WTC11 (cell line): ENCODE data around the gene ZMIZ1. TPM values are rescaled to one million over a fixed set of nuclear protein-coding genes. Genes with fewer than 3 reads are reported as not detected.

Experiments
- ATAC-seq: fragments of 200-7000 bp; cut with Tn5 transposase; 2 replicates; pipeline ENCODE4 v1.10.0; 2021; ENCODE audit warnings: mild to moderate bottlenecking, moderate library complexity
- CTCF ChIA-PET: fragments of 300-600 bp; sonication (Branson Sonifier 250); formaldehyde crosslinking; loops from one replicate; lab custom pipeline; 2021; ENCODE audit warnings: antibody characterized with exemption; lab: Charles Lee
- POLR2A ChIA-PET: fragments of 350-600 bp; sonication (Branson Sonifier 250); formaldehyde crosslinking; loops from one replicate; lab custom pipeline; 2021; ENCODE audit warnings: antibody characterized with exemption; lab: Charles Lee
- DNase-seq: peaks from one replicate; pipeline ENCODE4 v3.0.0; 2021; ENCODE audit warnings: low spot score
- H3K27ac Mint-ChIP-seq: 2 replicates; pipeline ENCODE4 v1.8.0; 2021; ENCODE audit warnings: mixed read lengths
- H3K27me3 Mint-ChIP-seq: 2 replicates; pipeline ENCODE4 v1.8.0; 2021; ENCODE audit warnings: low read depth, mild to moderate bottlenecking, moderate library complexity, mixed read lengths
- H3K36me3 Mint-ChIP-seq: 2 replicates; pipeline ENCODE4 v1.8.0; 2021; ENCODE audit warnings: mixed read lengths
- H3K4me1 Mint-ChIP-seq: 2 replicates; pipeline ENCODE4 v1.8.0; 2022; ENCODE audit warnings: mixed read lengths
- H3K4me3 Mint-ChIP-seq: 2 replicates; pipeline ENCODE4 v1.8.0; 2021; ENCODE audit warnings: mild to moderate bottlenecking, moderate library complexity, mixed read lengths
- H3K9me3 Mint-ChIP-seq: 2 replicates; pipeline ENCODE4 v1.8.0; 2021; ENCODE audit warnings: mixed read lengths
- ESRRA ChIP-seq: sonication (generic); formaldehyde crosslinking; IDR thresholded peaks from 2 replicates; pipeline ENCODE4 v1.8.1; 2022; ENCODE audit warnings: mild to moderate bottlenecking, missing genetic modification reagents, borderline replicate concordance
- ETV6 ChIP-seq: sonication (generic); formaldehyde crosslinking; IDR thresholded peaks from 2 replicates; pipeline ENCODE4 v1.8.1; 2022; ENCODE audit warnings: mild to moderate bottlenecking, missing genetic modification reagents
- JAZF1 ChIP-seq: fragments of 250-450 bp; sonication (Bioruptor Pico); IDR thresholded peaks from 2 replicates; pipeline ENCODE4 v1.9.0; 2021; ENCODE audit warnings: moderate library complexity, mild to moderate bottlenecking, inconsistent platforms
- MYBL2 ChIP-seq: sonication (generic); formaldehyde crosslinking; IDR thresholded peaks from 2 replicates; pipeline ENCODE4 v1.8.1; 2023; ENCODE audit warnings: mild to moderate bottlenecking, moderate library complexity, missing genetic modification reagents
- OVOL2 ChIP-seq: fragments of 250-450 bp; sonication (Bioruptor Pico); IDR thresholded peaks from 2 replicates; pipeline ENCODE4 v1.9.0; 2021; ENCODE audit warnings: mild to moderate bottlenecking, borderline replicate concordance
- ZNF219 ChIP-seq: sonication (generic); formaldehyde crosslinking; IDR thresholded peaks from 2 replicates; pipeline ENCODE4 v1.8.0; 2023; ENCODE audit warnings: missing genetic modification reagents, mild to moderate bottlenecking, borderline replicate concordance
- ZNF232 ChIP-seq: sonication (generic); formaldehyde crosslinking; IDR thresholded peaks from 2 replicates; pipeline ENCODE4 v1.8.0; 2022; ENCODE audit warnings: mild to moderate bottlenecking, missing genetic modification reagents
- ZNF317 ChIP-seq: sonication (generic); formaldehyde crosslinking; IDR thresholded peaks from 2 replicates; pipeline ENCODE4 v1.8.1; 2023; ENCODE audit warnings: low read depth, mild to moderate bottlenecking, moderate library complexity, missing genetic modification reagents, borderline replicate concordance
- total RNA-seq: library from RNA; stranded (reverse); gene quantifications from 3 replicates; pipeline ENCODE4 v1.2.3, GENCODE V29; 2021
- TF ChIP-seq, protein P1 (sequence below): sonication (generic); formaldehyde crosslinking; IDR thresholded peaks from 2 replicates; pipeline ENCODE4 v1.8.1; 2023; ENCODE audit warnings: mild to moderate bottlenecking, missing genetic modification reagents, moderate library complexity
- TF ChIP-seq, protein P2 (sequence below): sonication (generic); formaldehyde crosslinking; IDR thresholded peaks from 2 replicates; pipeline ENCODE4 v1.8.1; 2023; ENCODE audit warnings: mild to moderate bottlenecking, missing genetic modification reagents, borderline replicate concordance
- TF ChIP-seq, protein P3 (sequence below): sonication (generic); formaldehyde crosslinking; IDR thresholded peaks from 2 replicates; pipeline ENCODE4 v1.8.0; 2022; ENCODE audit warnings: mild to moderate bottlenecking, missing genetic modification reagents
- TF ChIP-seq, protein P4 (sequence below): sonication (generic); formaldehyde crosslinking; IDR thresholded peaks from 2 replicates; pipeline ENCODE4 v1.8.0; 2023; ENCODE audit warnings: missing genetic modification reagents, mild to moderate bottlenecking, borderline replicate concordance
- TF ChIP-seq, protein P5 (sequence below): sonication (generic); formaldehyde crosslinking; IDR thresholded peaks from 2 replicates; pipeline ENCODE4 v1.8.1; 2022; ENCODE audit warnings: missing genetic modification reagents, borderline replicate concordance
- TF ChIP-seq, protein P6 (sequence below): sonication (generic); formaldehyde crosslinking; IDR thresholded peaks from 2 replicates; pipeline ENCODE4 v1.8.0; 2023; ENCODE audit warnings: mild to moderate bottlenecking, missing genetic modification reagents

The ZMIZ1 gene
- total RNA-seq, 1 experiment from 2014 or later = 44.4 TPM

DNA sequence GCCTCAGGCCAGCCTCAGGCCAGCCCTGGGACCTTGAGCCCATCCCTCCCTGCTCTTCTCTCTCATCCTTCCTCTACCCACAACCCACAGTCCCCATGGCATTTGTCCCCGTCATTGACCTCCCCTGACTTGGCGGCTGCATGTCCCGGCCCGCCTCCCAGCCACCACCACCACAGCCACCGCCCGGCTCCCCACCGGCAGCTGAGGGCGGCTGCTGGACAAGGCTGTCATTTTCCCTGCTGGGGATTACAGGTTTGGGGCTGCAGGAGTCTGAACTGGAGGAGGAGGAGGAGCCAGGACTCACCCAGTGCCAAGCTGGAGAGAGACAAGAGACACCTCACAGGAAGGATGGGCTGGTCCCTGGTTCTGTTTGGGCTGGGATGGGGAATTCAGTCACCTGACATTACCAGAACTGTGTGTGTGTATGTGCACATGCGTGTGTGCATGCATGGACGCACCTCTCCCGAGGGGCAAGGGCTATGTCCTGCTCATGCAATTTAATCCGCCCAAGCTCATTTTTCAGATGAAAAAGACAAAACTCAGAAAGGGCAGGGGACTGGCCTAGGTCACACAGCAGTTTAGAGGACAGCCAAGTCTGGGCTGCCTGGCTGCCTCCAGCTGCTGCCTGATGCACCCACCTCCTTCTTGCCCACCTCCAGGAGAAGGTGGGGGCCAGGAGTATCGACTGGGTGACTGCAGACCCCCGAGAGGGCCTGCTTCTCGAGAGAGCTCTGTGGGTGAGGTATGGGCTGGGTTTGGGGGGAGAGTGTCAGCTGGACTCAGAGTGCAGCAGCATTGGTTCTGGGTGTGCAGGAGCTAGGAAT is 113.1 kb downstream of the ZMIZ1 start (continued):
- TF ChIP-seq MYBL2 (CRISPR knock-in tag) (no peak), ESRRA (CRISPR knock-in tag) (no peak), ZNF232 (CRISPR knock-in tag) (no peak)
- TF ChIP-seq, protein P1, sequence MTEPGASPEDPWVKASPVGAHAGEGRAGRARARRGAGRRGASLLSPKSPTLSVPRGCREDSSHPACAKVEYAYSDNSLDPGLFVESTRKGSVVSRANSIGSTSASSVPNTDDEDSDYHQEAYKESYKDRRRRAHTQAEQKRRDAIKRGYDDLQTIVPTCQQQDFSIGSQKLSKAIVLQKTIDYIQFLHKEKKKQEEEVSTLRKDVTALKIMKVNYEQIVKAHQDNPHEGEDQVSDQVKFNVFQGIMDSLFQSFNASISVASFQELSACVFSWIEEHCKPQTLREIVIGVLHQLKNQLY (CRISPR knock-in tag) = no peak
- TF ChIP-seq, all 79 proteins: peak for 0

DNA sequence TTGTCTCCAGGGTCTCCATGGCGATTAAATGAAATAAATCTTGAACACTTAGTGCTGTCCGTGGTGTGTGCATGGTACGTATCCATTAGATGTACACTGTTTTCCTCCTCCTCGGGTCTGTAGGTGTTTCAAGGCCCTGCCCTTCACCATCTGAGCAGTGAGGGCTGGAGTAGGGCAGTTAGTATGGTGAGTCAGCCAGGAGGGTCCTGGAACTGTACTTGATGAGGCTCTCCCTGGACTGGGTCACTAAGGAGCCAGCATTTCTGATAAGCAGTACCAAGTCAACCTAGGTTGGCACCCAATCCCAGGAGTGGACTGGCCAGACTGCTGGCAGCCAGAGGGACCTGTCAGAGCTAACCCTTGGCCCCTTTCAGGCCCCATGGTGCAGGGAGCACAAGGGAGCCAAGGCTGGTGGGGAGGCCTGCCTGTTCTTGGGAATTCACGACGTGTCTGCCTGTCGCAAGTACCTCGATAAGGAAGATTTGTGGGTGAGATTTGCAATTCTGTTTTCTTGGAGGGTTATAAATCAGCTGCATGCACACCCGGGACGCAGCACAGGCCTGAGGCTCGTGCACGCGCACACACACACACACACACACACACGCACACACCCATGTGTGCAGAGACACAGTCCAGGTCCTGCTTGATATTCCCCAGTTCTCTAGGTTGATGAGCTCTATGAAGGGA is 114.2 kb downstream of the ZMIZ1 start:
- TF ChIP-seq, protein P2, sequence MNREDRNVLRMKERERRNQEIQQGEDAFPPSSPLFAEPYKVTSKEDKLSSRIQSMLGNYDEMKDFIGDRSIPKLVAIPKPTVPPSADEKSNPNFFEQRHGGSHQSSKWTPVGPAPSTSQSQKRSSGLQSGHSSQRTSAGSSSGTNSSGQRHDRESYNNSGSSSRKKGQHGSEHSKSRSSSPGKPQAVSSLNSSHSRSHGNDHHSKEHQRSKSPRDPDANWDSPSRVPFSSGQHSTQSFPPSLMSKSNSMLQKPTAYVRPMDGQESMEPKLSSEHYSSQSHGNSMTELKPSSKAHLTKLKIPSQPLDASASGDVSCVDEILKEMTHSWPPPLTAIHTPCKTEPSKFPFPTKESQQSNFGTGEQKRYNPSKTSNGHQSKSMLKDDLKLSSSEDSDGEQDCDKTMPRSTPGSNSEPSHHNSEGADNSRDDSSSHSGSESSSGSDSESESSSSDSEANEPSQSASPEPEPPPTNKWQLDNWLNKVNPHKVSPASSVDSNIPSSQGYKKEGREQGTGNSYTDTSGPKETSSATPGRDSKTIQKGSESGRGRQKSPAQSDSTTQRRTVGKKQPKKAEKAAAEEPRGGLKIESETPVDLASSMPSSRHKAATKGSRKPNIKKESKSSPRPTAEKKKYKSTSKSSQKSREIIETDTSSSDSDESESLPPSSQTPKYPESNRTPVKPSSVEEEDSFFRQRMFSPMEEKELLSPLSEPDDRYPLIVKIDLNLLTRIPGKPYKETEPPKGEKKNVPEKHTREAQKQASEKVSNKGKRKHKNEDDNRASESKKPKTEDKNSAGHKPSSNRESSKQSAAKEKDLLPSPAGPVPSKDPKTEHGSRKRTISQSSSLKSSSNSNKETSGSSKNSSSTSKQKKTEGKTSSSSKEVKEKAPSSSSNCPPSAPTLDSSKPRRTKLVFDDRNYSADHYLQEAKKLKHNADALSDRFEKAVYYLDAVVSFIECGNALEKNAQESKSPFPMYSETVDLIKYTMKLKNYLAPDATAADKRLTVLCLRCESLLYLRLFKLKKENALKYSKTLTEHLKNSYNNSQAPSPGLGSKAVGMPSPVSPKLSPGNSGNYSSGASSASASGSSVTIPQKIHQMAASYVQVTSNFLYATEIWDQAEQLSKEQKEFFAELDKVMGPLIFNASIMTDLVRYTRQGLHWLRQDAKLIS (CRISPR knock-in tag) = no peak
- CTCF ChIA-PET = interaction anchor here (1.1 to 5.6 kb wide), 2 partner anchors 12 to 209 kb away, joined by 3 to 31 read pairs; no protein-coding TSS in a partner anchor
- POLR2A ChIA-PET = no interaction called here
- Mint-ChIP-seq H3K4me3 (no peak overlapping the region), H3K36me3 (no peaks in the 10 kb centered on the region), H3K4me1 (peaks cover 52% of the 10 kb centered on the region), H3K27ac (peak overlapping the region; percentile 49; the same call in 1 of the 2 replicates), H3K27me3 (no peaks in the 10 kb centered on the region), H3K9me3 (no peaks in the 10 kb centered on the region)
- DNase-seq (no peak), ATAC-seq (no peak)

DNA sequence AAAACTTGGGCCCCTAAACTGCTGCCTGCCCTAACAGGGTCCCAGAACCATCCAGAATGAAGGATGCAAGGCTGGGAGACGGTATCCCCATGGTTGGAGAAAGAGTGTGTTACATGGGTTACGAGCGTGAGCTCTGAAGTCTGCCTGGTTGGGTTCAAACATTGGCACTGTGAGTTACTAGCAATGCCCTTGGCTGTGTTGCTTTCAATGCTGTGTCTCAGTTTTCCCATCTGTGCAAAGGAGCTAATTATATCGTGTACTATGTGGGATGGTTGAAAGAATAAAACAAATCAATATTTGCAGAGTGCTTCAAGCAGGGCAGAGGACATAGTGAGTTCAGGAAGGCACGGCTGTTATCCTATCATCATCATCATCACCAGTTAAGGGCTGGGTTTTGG is 114.7 kb downstream of the ZMIZ1 start:
- no peak for DNase-seq
- no peak for ATAC-seq
- H3K9me3 Mint-ChIP-seq = no peaks in the 10 kb centered on the region
- peak overlapping the region; percentile 15 for H3K27ac Mint-ChIP-seq
- peaks cover 51% of the 10 kb centered on the region for H3K4me1 Mint-ChIP-seq
- H3K4me3 Mint-ChIP-seq = no peak overlapping the region
- no peaks in the 10 kb centered on the region for H3K27me3 Mint-ChIP-seq
- H3K36me3 Mint-ChIP-seq = no peaks in the 10 kb centered on the region
- CTCF ChIA-PET = interaction anchor here (0.6 to 5.6 kb wide), 3 partner anchors 12 to 210 kb away, joined by 3 to 31 read pairs (median 3); no protein-coding TSS in a partner anchor
- POLR2A ChIA-PET = no interaction called here
- TF ChIP-seq ETV6 (CRISPR knock-in tag) (no peak), ZNF317 (CRISPR knock-in tag) (no peak), OVOL2 (no peak), ZNF219 (no peak), ZNF232 (CRISPR knock-in tag) (no peak), JAZF1 (CRISPR knock-in tag) (no peak)
- TF ChIP-seq, protein P3, sequence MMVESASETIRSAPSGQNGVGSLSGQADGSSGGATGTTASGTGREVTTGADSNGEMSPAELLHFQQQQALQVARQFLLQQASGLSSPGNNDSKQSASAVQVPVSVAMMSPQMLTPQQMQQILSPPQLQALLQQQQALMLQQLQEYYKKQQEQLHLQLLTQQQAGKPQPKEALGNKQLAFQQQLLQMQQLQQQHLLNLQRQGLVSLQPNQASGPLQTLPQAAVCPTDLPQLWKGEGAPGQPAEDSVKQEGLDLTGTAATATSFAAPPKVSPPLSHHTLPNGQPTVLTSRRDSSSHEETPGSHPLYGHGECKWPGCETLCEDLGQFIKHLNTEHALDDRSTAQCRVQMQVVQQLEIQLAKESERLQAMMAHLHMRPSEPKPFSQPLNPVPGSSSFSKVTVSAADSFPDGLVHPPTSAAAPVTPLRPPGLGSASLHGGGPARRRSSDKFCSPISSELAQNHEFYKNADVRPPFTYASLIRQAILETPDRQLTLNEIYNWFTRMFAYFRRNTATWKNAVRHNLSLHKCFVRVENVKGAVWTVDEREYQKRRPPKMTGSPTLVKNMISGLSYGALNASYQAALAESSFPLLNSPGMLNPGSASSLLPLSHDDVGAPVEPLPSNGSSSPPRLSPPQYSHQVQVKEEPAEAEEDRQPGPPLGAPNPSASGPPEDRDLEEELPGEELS = no peak
- TF ChIP-seq, protein P4, sequence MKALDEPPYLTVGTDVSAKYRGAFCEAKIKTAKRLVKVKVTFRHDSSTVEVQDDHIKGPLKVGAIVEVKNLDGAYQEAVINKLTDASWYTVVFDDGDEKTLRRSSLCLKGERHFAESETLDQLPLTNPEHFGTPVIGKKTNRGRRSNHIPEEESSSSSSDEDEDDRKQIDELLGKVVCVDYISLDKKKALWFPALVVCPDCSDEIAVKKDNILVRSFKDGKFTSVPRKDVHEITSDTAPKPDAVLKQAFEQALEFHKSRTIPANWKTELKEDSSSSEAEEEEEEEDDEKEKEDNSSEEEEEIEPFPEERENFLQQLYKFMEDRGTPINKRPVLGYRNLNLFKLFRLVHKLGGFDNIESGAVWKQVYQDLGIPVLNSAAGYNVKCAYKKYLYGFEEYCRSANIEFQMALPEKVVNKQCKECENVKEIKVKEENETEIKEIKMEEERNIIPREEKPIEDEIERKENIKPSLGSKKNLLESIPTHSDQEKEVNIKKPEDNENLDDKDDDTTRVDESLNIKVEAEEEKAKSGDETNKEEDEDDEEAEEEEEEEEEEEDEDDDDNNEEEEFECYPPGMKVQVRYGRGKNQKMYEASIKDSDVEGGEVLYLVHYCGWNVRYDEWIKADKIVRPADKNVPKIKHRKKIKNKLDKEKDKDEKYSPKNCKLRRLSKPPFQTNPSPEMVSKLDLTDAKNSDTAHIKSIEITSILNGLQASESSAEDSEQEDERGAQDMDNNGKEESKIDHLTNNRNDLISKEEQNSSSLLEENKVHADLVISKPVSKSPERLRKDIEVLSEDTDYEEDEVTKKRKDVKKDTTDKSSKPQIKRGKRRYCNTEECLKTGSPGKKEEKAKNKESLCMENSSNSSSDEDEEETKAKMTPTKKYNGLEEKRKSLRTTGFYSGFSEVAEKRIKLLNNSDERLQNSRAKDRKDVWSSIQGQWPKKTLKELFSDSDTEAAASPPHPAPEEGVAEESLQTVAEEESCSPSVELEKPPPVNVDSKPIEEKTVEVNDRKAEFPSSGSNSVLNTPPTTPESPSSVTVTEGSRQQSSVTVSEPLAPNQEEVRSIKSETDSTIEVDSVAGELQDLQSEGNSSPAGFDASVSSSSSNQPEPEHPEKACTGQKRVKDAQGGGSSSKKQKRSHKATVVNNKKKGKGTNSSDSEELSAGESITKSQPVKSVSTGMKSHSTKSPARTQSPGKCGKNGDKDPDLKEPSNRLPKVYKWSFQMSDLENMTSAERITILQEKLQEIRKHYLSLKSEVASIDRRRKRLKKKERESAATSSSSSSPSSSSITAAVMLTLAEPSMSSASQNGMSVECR (CRISPR knock-in tag) = no peak
- TF ChIP-seq, protein P5, sequence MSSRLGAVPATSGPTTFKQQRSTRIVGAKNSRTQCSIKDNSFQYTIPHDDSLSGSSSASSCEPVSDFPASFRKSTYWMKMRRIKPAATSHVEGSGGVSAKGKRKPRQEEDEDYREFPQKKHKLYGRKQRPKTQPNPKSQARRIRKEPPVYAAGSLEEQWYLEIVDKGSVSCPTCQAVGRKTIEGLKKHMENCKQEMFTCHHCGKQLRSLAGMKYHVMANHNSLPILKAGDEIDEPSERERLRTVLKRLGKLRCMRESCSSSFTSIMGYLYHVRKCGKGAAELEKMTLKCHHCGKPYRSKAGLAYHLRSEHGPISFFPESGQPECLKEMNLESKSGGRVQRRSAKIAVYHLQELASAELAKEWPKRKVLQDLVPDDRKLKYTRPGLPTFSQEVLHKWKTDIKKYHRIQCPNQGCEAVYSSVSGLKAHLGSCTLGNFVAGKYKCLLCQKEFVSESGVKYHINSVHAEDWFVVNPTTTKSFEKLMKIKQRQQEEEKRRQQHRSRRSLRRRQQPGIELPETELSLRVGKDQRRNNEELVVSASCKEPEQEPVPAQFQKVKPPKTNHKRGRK (CRISPR knock-in tag) = no peak
- TF ChIP-seq, protein P6, sequence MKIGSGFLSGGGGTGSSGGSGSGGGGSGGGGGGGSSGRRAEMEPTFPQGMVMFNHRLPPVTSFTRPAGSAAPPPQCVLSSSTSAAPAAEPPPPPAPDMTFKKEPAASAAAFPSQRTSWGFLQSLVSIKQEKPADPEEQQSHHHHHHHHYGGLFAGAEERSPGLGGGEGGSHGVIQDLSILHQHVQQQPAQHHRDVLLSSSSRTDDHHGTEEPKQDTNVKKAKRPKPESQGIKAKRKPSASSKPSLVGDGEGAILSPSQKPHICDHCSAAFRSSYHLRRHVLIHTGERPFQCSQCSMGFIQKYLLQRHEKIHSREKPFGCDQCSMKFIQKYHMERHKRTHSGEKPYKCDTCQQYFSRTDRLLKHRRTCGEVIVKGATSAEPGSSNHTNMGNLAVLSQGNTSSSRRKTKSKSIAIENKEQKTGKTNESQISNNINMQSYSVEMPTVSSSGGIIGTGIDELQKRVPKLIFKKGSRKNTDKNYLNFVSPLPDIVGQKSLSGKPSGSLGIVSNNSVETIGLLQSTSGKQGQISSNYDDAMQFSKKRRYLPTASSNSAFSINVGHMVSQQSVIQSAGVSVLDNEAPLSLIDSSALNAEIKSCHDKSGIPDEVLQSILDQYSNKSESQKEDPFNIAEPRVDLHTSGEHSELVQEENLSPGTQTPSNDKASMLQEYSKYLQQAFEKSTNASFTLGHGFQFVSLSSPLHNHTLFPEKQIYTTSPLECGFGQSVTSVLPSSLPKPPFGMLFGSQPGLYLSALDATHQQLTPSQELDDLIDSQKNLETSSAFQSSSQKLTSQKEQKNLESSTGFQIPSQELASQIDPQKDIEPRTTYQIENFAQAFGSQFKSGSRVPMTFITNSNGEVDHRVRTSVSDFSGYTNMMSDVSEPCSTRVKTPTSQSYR = no peak
